Measurements from ENCODE around the gene OAF. TPM values are rescaled to one million over a fixed set of nuclear protein-coding genes. Genes with fewer than 3 reads are reported as not detected.

The OAF gene
- total RNA-seq, 1 donor from 2014 or later, result 67.5 TPM

- Mint-ChIP-seq H3K4me1 (ENCODE audit: unreplicated experiment) (peaks cover 22% of the 10 kb centered on the region), H3K27ac (no peak overlapping the region), H3K27me3 (peaks cover 10% of the 10 kb centered on the region), H3K9me3 (no peaks in the 10 kb centered on the region), H3K4me3 (no peak overlapping the region), H3K36me3 (no peaks in the 10 kb centered on the region)
- TF ChIP-seq CTCF (conservative IDR thresholded peaks at IDR 0.05), result no peak
- DNase-seq (ENCODE audit: extremely low spot score, unreplicated experiment), result no peak
These were observed 68.7 kb downstream of the OAF start for GRCh38 chr11:120279502-120279901.

Other genes with a start within 250 kb of the OAF start
- 56.7 and 207 TPM in 2 replicates for gene TRIM29, start 72.9 kb upstream of the OAF start, total RNA-seq (ENCODE audit: low replicate concordance)
- gene POU2F3, start 29.1 kb downstream of the OAF start, total RNA-seq (ENCODE audit: low replicate concordance), result 1.4 and 4.3 TPM in 2 replicates
- gene TLCD5, start 114.3 kb downstream of the OAF start, total RNA-seq (ENCODE audit: low replicate concordance), result 3.3 and 11.6 TPM in 2 replicates
- 73.8 and 85.7 TPM in 2 replicates for gene ARHGEF12, start 125.4 kb downstream of the OAF start, total RNA-seq (ENCODE audit: low replicate concordance)